GM18867 (cell line): ENCODE data around the gene PEAR1.

ENCODE experiments used
- ATAC-seq: cut with Tn5 transposase; IDR thresholded peaks from one replicate; pipeline ENCODE4 v1.9.1; 2021; ENCODE audit warnings: mild to moderate bottlenecking, moderate library complexity; ENCODE audit not compliant: unreplicated experiment

Gene PEAR1

DNA sequence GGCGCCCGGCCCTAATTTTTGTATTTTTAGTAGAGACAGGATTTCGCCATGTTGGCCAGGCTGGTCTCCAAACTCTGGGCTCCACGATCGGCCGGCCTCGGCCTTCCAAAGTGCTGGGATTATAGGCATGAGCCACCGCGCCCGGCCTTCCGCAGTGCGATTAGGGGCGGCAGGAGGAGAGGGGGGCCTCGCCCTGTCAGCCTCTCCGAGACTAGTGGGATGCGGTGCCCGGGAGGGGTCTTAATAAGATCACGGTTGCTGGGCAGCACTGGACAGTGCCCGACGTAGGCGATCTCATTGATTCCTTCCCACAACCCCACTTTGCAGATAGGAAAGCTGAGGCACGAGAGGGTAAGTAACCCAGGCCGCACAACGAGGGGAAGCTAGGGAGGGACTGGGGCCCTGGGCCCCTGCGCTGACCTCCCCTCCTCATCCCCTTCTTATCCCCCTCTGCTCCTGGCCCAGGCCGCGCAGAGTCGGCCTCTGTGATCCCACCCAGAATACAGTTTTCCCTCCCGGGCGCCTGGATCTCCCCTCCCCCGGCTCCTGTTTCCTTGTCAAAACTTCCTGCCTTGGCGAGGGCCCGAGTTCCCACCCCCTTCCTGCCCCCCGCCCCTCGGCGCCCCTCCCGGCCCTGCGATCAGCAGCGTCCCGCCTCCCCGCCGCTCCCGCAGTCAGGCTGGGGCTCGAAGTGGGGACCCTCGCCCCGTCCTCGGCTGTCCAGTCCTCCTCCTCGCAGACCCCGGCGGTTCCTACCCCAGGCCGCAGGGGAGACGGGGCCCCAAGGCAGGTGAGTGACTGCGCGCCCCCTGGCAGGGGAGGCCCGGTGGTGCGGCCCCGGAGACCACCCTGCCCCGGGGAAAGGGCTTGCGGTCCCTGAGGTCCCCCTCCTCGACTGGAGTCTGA lies at the start of gene PEAR1:
Gene PEAR1 (plus strand): TSS at position 671 of the 906 bp plus-strand sequence. CDS start 10,209 bp downstream, outside the sequence.
- ATAC-seq: no peak

GRCh38 chr1:156844102-156844501 lies 49.4 kb upstream of the PEAR1 start:
- no peak for ATAC-seq

DNA sequence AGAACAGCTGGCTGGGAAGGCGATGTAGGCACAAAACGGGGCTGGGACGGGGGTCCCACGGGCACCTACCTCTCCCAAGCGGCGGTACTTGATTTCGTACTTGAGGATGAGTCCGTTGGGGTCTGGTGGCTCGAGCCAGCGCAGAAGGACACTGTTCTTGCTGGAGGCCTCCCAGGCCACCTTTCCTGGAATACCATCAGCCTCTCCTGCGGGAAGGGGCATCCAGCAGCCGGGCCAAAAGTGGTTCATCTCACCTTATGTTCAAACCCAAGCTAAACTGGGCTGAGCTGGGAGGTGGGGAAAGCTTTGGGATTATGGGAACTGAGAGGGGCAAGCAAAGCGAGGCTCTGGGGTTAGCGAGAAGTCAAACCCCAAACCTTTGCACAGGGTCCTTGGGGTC lies 48.9 kb upstream of the PEAR1 start:
- no peak for ATAC-seq

GRCh38 chr1:156845055-156845952 lies 48.2 kb upstream of the PEAR1 start:
- ATAC-seq: no peak

DNA sequence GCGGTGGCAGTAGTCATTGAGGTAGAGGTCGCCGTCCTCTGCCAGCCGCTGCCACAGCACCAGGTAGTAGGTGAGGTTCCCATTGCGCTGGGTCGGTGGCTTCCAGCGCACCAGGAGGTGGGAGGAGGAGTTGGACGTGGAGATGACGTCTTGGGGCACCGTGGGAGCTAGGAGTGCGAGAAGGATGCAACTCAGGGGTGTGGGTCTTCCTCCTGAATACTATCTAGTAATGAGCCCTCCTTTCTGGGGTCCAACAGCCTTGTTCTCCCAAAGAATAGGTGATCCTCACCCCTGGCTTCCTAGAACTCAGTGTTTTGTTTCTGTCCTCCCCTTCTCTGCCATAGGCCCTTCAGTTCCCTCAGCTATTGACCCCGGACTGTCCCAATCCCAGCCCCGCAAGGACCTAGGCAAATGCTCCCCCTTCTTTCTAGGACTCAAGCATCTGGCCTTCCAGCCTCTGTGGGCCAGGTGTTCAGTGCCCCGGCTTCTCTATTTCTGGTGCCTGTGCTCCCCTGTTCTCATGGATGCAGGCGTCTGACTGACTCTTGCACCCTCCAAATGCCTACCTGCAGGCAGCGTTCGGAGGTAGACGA lies 47.5 kb upstream of the PEAR1 start:
- ATAC-seq: no peak

DNA sequence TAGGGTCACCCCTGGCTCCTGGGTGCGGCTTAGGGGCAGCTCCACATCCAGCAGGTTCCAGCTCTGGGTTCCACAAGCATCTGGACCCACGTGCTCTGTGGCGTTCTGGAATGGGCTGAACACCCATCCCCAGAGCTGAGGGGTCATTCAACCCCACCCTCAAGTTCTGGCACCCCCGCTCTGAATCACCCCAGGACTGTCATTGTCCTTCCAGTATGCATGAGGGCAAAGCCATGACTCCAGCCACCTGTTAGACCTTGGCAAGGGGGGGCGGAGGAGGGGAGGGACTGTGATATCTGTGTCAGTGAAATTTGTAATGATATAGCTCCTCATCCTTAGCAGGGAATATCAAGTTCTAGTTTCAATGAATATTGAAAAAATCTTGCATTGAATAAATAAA lies 46.9 kb upstream of the PEAR1 start:
- ATAC-seq: no peak

DNA sequence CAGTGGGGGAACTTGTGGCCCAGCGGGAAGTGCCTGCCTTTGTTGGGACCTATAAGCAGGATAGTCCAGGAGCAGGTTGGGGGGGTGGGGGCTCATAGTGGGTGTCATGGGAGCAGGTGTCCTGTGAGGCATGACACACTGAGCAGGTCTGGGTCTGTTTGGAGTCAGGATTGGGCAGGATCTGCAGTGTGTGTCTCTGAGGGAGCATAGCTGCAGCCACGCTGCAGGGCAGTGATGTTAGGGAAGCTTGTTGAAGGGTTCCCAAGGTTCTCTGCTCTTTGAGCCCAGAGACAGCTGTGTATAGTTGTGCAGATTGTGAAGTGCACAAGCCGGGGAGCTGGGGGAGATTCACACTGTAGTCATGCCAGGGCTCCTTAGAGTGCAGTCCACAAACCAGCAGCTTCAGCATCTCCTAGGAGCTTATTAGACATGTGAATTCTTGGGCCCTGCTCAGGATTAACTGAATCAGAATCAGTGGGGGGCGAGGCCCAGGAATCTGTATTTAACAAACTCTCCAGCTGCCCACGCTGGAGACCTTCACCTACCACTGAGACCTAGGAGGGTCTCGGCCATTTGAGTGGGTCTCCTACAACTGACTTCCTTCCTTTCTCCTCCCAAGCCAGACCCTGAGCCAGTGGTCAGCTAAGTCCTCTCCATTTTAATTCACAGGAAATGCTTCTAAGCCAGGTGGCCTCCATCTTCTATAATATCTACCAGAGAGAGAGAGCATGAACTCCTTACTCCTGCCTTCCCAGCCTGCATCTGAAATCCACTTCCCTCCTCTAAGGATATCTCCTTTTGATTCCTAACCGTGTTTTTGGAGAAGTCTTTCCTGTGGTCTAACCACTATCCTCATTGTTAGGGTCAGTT lies 45.7 kb upstream of the PEAR1 start:
- ATAC-seq: no peak

DNA sequence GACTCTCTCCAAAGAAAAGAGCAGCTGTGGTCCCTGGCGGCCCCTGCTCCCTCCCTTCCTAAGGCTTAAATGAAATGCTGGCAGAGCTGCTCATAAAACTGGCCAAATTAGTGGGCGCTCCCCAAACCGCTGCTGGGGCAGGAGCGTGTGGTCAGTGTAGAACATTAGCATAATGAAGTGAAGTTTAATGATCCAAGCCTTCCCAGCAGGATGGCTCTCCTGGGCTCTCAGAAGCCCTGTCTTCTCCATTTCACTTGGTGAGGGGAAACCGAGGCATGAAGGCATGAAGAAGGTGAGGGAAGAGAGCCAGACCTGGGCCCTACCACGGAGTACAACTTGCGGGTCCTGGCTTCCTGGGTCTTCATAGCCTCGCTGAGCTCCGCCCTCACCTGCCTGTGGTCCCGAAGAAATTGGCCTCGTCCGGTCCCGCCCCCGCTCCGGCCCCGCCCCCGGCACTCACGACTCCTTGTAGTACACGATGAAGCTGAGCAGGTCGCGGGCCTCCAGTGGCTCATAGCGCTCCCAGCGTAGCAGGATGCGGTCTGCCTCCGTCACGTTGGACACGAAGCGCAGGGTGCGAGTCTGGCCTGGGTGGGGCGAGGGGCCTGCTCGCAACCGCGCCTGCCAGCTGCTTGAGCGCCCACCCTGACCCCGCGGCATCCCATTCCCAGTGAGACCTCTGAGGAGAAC lies 44.9 kb upstream of the PEAR1 start:
- ATAC-seq: no peak

DNA sequence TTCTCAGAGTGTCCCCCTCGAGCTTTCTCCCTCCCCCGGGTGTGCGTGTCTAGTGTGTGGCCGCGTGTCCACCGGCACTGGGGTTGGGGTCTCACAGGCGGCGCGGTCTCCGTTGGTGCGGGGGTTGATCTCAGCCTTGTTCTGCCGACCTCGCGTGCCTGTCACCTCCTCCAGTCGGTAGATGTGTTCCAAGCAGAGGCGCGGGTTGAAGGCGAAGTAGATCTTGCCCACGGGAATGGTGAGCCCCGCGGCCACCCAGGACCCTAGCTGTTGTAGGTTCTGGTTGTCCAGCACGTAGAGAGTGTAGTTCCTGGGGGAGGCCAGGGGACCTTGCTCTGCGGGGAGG lies 44.4 kb upstream of the PEAR1 start:
- no peak for ATAC-seq

DNA sequence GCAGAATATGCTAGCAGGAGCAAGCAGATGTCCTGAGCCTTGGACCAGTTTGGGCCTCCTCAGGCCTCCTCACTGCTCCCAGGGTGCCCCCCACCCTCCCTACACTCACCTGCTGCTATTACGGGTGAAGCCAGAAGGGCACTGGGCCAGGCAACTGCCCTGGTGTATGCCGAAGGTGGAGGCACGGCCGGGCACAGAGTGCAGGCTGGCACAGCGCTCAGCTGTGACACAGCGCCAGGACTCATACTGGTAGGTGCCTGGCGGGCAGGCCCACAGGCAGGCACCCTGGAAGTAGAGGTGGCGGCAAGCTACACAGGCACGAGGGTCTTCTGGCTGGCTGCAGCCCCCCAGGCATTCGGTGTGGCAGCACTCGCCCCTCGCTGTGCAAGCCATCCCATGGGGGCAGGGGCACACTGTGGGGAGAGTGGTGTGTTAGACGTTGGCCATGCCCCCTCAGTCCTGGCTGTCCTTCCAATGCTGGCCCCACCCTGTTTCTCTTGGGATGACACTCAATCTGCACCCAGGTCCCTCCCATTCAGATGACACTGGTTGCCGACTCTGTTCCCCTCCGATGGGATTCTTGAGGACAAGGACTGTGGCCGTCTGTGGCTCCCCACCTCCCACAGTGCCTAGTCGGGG lies 41.6 kb upstream of the PEAR1 start:
- no peak for ATAC-seq

DNA sequence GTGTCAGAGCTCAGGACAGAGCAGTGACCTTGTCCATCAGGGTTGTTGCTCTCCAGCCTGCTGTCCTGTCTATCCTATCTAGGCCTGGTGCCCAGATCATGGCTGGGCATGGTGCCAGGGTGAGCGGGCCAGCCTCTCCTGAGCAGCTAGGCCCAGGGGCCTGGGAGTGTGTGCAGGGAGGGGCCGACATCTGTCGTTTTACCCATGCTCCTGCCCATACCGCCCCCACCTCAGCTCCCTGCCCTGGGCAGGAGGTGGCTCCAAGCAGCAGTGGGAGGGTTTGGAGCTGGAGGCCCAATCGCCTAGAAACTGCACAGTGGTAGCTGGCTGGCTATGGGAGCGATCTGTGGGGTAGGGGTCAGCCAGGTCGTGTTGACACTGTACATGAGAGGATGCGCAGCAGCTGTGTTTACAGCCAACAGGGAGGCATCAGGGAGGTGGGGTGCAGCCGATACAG lies 41.1 kb upstream of the PEAR1 start:
- no peak for ATAC-seq

DNA sequence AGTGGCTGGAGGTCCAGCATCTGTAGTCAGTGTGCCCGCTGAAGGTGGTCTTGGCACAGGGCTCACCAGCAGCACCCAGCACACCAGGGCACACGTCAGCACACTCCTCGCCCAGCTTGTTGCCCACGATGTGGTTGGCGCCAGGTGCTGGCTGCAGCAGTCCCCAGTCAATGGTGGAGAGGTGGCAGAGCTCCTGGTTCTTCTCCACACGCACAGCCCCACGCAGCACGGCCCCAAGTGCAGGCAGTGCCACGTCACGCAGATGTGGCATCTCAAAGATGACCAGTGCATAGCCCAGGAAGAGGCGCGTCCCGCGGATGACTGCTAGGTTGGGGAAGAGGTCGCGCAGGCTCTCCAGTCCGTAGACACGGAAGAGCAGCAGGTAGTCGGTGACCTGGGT lies 39.8 kb upstream of the PEAR1 start:
- ATAC-seq: no peak

- no peak for ATAC-seq
Measured at GRCh38 chr1:156854634-156855033, 38.9 kb upstream of the PEAR1 start.

DNA sequence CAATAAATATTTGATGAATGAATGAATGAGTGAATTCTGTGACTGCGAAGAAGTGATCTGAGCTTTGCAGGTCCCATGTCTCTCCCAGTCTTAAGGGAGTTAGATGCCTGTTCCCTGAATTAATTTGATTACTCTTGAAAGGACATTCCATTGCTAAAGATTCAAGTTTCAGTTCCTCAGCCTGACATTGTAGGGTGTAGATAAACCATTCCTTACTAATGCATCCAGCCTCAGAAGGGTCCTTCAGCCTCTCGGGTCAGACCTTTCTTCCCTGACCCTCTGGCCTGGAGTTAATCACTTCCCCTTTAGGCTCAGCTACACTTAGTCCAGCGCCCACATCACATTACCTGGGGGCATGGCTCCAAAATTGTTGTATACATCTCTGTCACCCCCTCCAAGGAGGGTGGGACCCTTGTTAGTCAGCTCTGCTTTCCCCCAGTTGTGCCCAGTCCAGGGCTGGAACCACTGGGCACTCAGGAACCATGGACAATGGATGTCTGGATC lies 37.2 kb upstream of the PEAR1 start:
- ATAC-seq: no peak

DNA sequence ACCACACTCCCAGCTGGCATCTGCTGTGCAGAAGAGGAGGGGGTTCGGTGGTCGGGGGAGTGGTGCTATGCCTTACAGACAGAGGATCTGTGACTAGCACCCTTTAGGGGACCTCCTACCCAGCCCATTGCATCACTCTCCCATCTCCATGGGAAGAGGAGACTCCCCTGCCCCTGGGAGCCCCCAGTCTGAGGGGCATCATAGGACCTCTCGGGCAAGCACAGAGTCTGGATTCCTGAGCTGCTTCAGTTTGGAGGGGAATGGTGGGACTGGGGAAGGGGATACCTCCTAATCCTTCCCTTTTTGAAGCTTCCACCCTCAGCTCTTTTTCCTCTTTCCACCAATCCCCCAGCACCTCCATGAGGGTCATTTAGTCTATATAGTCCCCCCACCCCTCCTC lies 36.0 kb upstream of the PEAR1 start:
- no peak for ATAC-seq

DNA sequence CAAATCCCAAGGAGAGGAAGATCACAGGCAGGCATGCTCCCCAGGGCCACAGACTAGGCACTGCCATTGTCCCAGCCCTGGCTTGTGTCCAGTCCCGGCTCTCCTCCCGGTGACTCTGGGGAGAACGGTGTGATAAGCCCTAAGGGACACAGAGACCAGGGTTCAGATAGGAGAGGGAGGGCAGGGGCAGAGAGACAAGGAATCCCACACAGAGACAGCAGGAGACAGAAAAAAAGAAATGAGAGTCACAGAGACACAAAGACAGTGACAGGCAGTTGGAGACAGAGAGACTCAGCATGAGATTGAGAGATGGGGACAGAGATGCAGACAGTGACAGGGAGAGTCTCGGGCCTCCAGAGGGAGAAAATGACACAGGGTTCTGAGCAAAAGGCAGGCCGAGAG lies 35.0 kb upstream of the PEAR1 start:
- no peak for ATAC-seq

DNA sequence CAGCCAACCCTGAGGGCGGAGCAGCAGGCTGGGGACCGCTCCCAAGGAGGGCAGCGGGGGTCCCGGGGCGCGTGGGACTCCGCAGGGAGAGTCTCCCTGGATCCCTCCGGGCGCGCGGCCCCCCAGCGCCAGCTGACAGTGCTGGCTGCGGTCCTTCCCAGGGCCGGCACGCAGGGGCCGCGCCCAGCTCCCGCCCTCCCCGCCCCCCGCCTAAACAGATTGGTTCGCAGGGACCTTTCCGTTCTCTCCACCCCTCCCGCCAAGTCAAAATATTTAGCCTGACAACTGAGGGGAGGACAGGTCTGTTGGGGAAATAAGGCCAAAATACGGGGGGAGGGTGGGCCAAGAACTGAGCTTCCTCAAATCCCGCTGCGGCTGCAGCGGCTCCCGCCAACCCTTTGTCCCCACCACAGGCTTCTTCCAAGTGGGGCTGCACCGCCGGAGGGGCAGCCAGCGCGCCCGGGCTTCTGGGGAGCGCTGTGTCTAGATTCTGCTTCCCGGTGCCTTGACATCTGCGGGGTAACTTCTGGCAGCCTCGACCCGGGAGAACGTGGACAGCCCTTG lies 34.5 kb upstream of the PEAR1 start, which contains the start of gene INSRR:
Gene INSRR (minus strand): TSS at position 159 of the 564 bp plus-strand sequence. CDS start 496 bp downstream, outside the sequence.
- ATAC-seq: no peak

- ATAC-seq: no peak
Measured at GRCh38 chr1:156859523-156860112, 33.9 kb upstream of the PEAR1 start.
